Progenitor cell of endocrine pancreas (in vitro differentiated cells): ENCODE measurements around the gene ENOX2. TPM values are rescaled to one million over a fixed set of nuclear protein-coding genes. Genes with fewer than 3 reads are reported as not detected.

Source experiments
- DNase-seq: peaks from one replicate; pipeline ENCODE4 v3.0.0; 2021; ENCODE audit warnings: low spot score; ENCODE audit not compliant: unreplicated experiment
- H3K27ac Mint-ChIP-seq: 2 replicates; pipeline ENCODE4 v1.8.0; 2021; ENCODE audit warnings: mild to moderate bottlenecking, moderate library complexity, mixed read lengths
- H3K27me3 Mint-ChIP-seq: 2 replicates; pipeline ENCODE4 v1.8.0; 2021; ENCODE audit warnings: mixed read lengths
- H3K36me3 Mint-ChIP-seq: 2 replicates; pipeline ENCODE4 v1.8.0; 2022; ENCODE audit warnings: mixed read lengths; ENCODE audit not compliant: insufficient read depth
- H3K4me1 Mint-ChIP-seq: 2 replicates; pipeline ENCODE4 v1.8.0; 2021; ENCODE audit warnings: low read depth, mixed read lengths
- H3K4me3 Mint-ChIP-seq: 2 replicates; pipeline ENCODE4 v1.8.0; 2021; ENCODE audit warnings: low read depth, mild to moderate bottlenecking, moderate library complexity, mixed read lengths
- H3K9me3 Mint-ChIP-seq: 2 replicates; pipeline ENCODE4 v1.8.0; 2021; ENCODE audit warnings: low read depth, mixed read lengths
- total RNA-seq: library from RNA; stranded (reverse); gene quantifications from 2 replicates; pipeline ENCODE4 v1.2.1, GENCODE V29; 2021
- TF ChIP-seq, protein P1 (sequence below): fragments of 200-600 bp; sonication (generic); IDR thresholded peaks from one replicate; pipeline ENCODE4 v1.5.0; 2021; ENCODE audit warnings: antibody characterized with exemption, mild to moderate bottlenecking; ENCODE audit not compliant: unreplicated experiment

ENOX2 gene
- total RNA-seq, 1 donor from 2014 or later = 19.8 TPM

- TF ChIP-seq, protein P1, sequence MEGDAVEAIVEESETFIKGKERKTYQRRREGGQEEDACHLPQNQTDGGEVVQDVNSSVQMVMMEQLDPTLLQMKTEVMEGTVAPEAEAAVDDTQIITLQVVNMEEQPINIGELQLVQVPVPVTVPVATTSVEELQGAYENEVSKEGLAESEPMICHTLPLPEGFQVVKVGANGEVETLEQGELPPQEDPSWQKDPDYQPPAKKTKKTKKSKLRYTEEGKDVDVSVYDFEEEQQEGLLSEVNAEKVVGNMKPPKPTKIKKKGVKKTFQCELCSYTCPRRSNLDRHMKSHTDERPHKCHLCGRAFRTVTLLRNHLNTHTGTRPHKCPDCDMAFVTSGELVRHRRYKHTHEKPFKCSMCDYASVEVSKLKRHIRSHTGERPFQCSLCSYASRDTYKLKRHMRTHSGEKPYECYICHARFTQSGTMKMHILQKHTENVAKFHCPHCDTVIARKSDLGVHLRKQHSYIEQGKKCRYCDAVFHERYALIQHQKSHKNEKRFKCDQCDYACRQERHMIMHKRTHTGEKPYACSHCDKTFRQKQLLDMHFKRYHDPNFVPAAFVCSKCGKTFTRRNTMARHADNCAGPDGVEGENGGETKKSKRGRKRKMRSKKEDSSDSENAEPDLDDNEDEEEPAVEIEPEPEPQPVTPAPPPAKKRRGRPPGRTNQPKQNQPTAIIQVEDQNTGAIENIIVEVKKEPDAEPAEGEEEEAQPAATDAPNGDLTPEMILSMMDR = no peak
- H3K4me3 Mint-ChIP-seq = no peak overlapping the region
- DNase-seq = no peak
- H3K4me1 Mint-ChIP-seq = no peaks in the 10 kb centered on the region
- H3K9me3 Mint-ChIP-seq = peaks cover 4% of the 10 kb centered on the region
- H3K27ac Mint-ChIP-seq = no peak overlapping the region
- peaks cover 6% of the 10 kb centered on the region for H3K36me3 Mint-ChIP-seq
- no peaks in the 10 kb centered on the region for H3K27me3 Mint-ChIP-seq
Observed at GRCh38 chrX:130658310-130658709, 244.7 kb downstream of the ENOX2 start.

DNA sequence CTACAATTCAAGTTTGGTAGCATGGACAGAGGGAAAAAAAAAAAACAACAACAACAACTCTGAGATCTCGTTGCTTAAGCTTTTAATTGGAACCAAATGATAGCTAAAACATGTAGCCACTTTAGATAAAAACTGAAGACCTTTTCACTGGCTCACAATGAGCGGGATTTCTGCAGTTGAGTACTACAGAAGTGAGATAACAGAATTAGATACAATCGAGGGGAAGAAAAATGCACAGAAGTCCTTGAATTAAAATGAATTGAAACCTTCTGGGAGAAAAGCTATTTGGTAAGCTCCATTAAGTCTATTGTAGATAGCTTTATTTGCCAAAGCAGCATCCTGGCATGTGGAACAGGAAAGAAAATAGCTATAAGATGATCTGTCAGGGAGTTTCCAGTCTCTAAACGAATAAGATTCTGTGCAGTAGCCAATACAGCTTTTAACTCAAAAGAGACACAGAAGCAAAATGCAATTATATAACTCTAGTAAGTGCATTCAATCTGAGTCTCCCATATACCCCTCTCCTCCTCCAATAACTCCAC is 248.5 kb downstream of the ENOX2 start:
- DNase-seq = no peak
- Mint-ChIP-seq H3K27me3 (no peaks in the 10 kb centered on the region), H3K4me1 (no peaks in the 10 kb centered on the region), H3K36me3 (peaks cover 5% of the 10 kb centered on the region), H3K9me3 (peaks cover 4% of the 10 kb centered on the region), H3K27ac (no peak overlapping the region), H3K4me3 (no peak overlapping the region)
- TF ChIP-seq, protein P1 = no peak

DNA sequence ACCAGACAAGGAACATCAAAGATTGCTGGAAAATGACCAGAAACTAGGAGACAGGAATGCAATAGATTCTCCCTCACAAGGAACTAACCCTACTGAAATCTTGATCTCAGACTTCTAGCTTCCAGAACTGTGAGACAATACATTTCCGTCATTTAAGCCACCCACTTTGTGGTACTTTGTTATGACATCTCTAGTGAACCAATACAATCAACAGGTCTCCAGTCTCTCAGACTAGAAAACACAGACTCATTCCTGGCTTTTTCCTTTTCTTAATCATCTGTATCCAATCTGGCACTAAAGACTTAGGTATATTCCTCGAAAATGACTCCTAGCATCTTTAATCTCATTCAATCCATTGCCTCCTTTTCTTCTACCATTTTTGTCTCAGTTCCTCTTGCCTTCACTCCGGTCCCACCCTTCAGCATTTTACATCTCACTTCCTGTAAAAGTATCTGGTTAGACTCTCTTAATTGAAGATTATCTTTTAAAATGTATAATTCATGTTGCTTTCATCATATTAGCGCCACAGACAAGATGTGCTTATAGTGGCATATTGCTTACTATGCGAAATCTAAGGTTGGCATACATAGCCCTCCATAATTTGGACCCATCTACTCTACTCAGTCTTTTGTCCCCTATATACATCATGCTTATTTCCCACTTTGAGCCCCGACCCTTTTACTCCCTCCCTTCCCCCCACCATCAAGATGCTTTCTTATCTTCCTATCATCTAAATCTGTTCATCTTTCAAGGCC is 250.0 kb downstream of the ENOX2 start:
- no peak overlapping the region for H3K27ac Mint-ChIP-seq
- no peaks in the 10 kb centered on the region for H3K27me3 Mint-ChIP-seq
- TF ChIP-seq, protein P1 = no peak
- no peak for DNase-seq
- H3K4me1 Mint-ChIP-seq = no peaks in the 10 kb centered on the region
- peaks cover 4% of the 10 kb centered on the region for H3K9me3 Mint-ChIP-seq
- H3K4me3 Mint-ChIP-seq = no peak overlapping the region
- H3K36me3 Mint-ChIP-seq = peaks cover 3% of the 10 kb centered on the region

DNA sequence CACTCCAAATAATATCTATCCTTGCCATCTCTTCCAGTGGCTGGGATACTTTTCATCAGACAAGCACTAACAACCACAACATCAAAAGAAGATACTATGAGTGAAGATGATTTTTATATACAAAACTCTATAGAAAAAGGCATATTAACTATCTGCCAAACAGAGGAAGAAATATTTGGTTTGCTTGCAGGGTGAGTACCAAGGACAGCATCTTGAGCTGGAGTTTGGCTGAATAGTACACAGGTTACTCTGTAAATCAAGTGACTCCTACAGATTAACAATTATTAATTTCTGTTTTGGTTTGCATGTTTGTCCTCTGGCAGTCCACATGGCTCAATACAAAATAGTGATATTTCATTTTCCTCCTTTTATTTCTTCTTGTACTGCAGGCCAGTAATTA is 253.3 kb downstream of the ENOX2 start:
- no peak overlapping the region for H3K4me3 Mint-ChIP-seq

GRCh38 chrX:130647468-130647867 is 255.5 kb downstream of the ENOX2 start:
- H3K4me1 Mint-ChIP-seq = no peaks in the 10 kb centered on the region
- no peak overlapping the region for H3K4me3 Mint-ChIP-seq
- DNase-seq = no peak
- H3K9me3 Mint-ChIP-seq = no peaks in the 10 kb centered on the region
- no peak overlapping the region for H3K27ac Mint-ChIP-seq
- no peaks in the 10 kb centered on the region for H3K27me3 Mint-ChIP-seq
- TF ChIP-seq, protein P1 = no peak
- H3K36me3 Mint-ChIP-seq = no peaks in the 10 kb centered on the region

More for the DNA sequence above, 253.3 kb downstream of the ENOX2 start:
- H3K4me1 Mint-ChIP-seq = no peaks in the 10 kb centered on the region
- no peak for DNase-seq
- TF ChIP-seq, protein P1 = no peak
- H3K27ac Mint-ChIP-seq = no peak overlapping the region
- H3K36me3 Mint-ChIP-seq = no peaks in the 10 kb centered on the region
- H3K27me3 Mint-ChIP-seq = no peaks in the 10 kb centered on the region
- H3K9me3 Mint-ChIP-seq = no peaks in the 10 kb centered on the region
